Measurements from ENCODE around the gene UNC93A.
"Not testable (repeated sequence)": the region's sequence is repeated elsewhere in the genome, so short reads cannot be mapped to it uniquely, and the experiment has no call there.

UNC93A gene

GRCh38 chr6:167285077-167285770 lies 5.9 kb upstream of the UNC93A start:
- CTCF ChIA-PET, result interaction anchor here (0.7 kb wide), 1 partner anchor 443 kb away, joined by 3 read pairs; no protein-coding TSS in a partner anchor
- DNase-seq (ENCODE audit: low spot score), result no peak
- POLR2A ChIA-PET (ENCODE audit: low non-redundant PET), result no interaction called here
- TF ChIP-seq CTCF (conservative IDR thresholded peaks at IDR 0.05; ENCODE audit: low read depth), result no peak
- H3K27ac ChIP-seq, result no peak overlapping the region

- TF ChIP-seq CTCF (conservative IDR thresholded peaks at IDR 0.05; ENCODE audit: low read depth), result no peak
- CTCF ChIA-PET, result interaction anchor here (0.6 to 1.0 kb wide), 3 partner anchors 13 to 513 kb away, joined by 3 to 4 read pairs (median 3); no protein-coding TSS in a partner anchor
- POLR2A ChIA-PET (ENCODE audit: low non-redundant PET), result no interaction called here
- no peak for DNase-seq (ENCODE audit: low spot score)
- no peak overlapping the region for H3K27ac ChIP-seq
These were observed 3.5 kb upstream of the UNC93A start for GRCh38 chr6:167287513-167288048.

GRCh38 chr6:167288591-167289225 lies 2.4 kb upstream of the UNC93A start:
- CTCF ChIA-PET, result interaction anchor here (0.7 kb wide), 2 partner anchors 14 to 1040 kb away, joined by 3 read pairs; no protein-coding TSS in a partner anchor
- H3K27ac ChIP-seq; POLR2A ChIA-PET (ENCODE audit: low non-redundant PET); DNase-seq (ENCODE audit: low spot score): not testable (repeated sequence)
- peak; percentile 66 for TF ChIP-seq CTCF (conservative IDR thresholded peaks at IDR 0.05; ENCODE audit: low read depth)

GRCh38 chr6:167289291-167289690 lies 1.8 kb upstream of the UNC93A start:
- H3K27ac ChIP-seq; POLR2A ChIA-PET (ENCODE audit: low non-redundant PET); DNase-seq (ENCODE audit: low spot score): not testable (repeated sequence)
- CTCF ChIA-PET, result interaction anchor here (0.7 kb wide), 2 partner anchors 15 to 1040 kb away, joined by 3 read pairs; no protein-coding TSS in a partner anchor

GRCh38 chr6:167291623-167292300 lies 647 bp downstream of the UNC93A start:
- no peak for DNase-seq (ENCODE audit: low spot score)
- CTCF ChIA-PET, result interaction anchor here (0.7 kb wide), 1 partner anchor 59 kb away, joined by 5 read pairs; no protein-coding TSS in a partner anchor
- no peak overlapping the region for H3K27ac ChIP-seq
- POLR2A ChIA-PET (ENCODE audit: low non-redundant PET), result no interaction called here
- no peak for TF ChIP-seq CTCF (conservative IDR thresholded peaks at IDR 0.05; ENCODE audit: low read depth)

- H3K27ac ChIP-seq, result no peak overlapping the region
- ChIA-PET CTCF (interaction anchor here (0.7 kb wide), 1 partner anchor 59 kb away, joined by 5 read pairs; no protein-coding TSS in a partner anchor), POLR2A (ENCODE audit: low non-redundant PET) (no interaction called here)
- no peak for TF ChIP-seq CTCF (conservative IDR thresholded peaks at IDR 0.05; ENCODE audit: low read depth)
- DNase-seq (ENCODE audit: low spot score), result no peak
These were observed 1.4 kb downstream of the UNC93A start for GRCh38 chr6:167292301-167293087.

All from RWPE1 (cell line).